ENCODE measurements around the gene PIGR. TPM values are rescaled to one million over a fixed set of nuclear protein-coding genes. Genes with fewer than 3 reads are reported as not detected.

PIGR gene
- total and polyA plus RNA-seq, 9 of the 15 experiments (the other 6 are each of a cell fraction or from before 2014, with no cell fraction given) = 0.01 to 1.5 (median 0.03) TPM; not detected in 4

- TF ChIP-seq BCL6 (CRISPR knock-in tag; IDR thresholded peaks at IDR 0.05) (no peak), HDAC1 (IDR thresholded peaks at IDR 0.05) (no peak), TAL1 (IDR thresholded peaks at IDR 0.05) (no peak), SMC3 (conservative IDR thresholded peaks at IDR 0.05; ENCODE audit: insufficient read depth, low read depth, low read length) (peak; percentile 81), RNF2 (IDR thresholded peaks at IDR 0.05) (no peak), HSF4 (CRISPR knock-in tag; IDR thresholded peaks at IDR 0.05; ENCODE audit: borderline replicate concordance) (no peak), RB1 (IDR thresholded peaks at IDR 0.05; ENCODE audit: low read depth) (0 out of 2 replicates have a peak, but pooled peaks have one; percentile 25), TCF3 (CRISPR knock-in tag; IDR thresholded peaks at IDR 0.05) (0 out of 2 replicates have a peak, but pooled peaks have one; percentile 11), DEAF1 (CRISPR knock-in tag; IDR thresholded peaks at IDR 0.05) (peak; percentile 86), ETV6 (IDR thresholded peaks at IDR 0.05; ENCODE audit: borderline replicate concordance in 1 of 2, low read depth in 2 of 2, low read length in 1 of 2) (no peak), ETV6 (CRISPR knock-in tag; IDR thresholded peaks at IDR 0.05; ENCODE audit: borderline replicate concordance) (no peak), POLR3A (IDR thresholded peaks at IDR 0.05; ENCODE audit: borderline replicate concordance, extremely low read depth, insufficient read depth, insufficient read length) (no peak), ZFP91 (CRISPR knock-in tag; IDR thresholded peaks at IDR 0.05) (no peak), ESRRA (IDR thresholded peaks at IDR 0.05; ENCODE audit: borderline replicate concordance, low read depth) (no peak), ESRRB (CRISPR knock-in tag; IDR thresholded peaks at IDR 0.05; ENCODE audit: borderline replicate concordance) (no peak), MXI1 (IDR thresholded peaks at IDR 0.05; ENCODE audit: low read depth, low read length) (no peak), BCOR (IDR thresholded peaks at IDR 0.05) (no peak), ZNF384 (IDR thresholded peaks at IDR 0.05; ENCODE audit: low read depth, low read length) (no peak), MNT (conservative IDR thresholded peaks at IDR 0.05) (no peak), ZNF740 (CRISPR knock-in tag; IDR thresholded peaks at IDR 0.05) (no peak), ZNF740 (tag; IDR thresholded peaks at IDR 0.05) (no peak), THRB (CRISPR knock-in tag; conservative IDR thresholded peaks at IDR 0.05) (no peak), TARDBP (IDR thresholded peaks at IDR 0.05) (peak; percentile 76; the same call in 1 of the 2 replicates), ZNF24 (IDR thresholded peaks at IDR 0.05) (0 out of 2 replicates have a peak, but pooled peaks have one; percentile 29)
Observed at GRCh38 chr1:206982216-206982615, 36.0 kb upstream of the PIGR start (continued).
